GM23338 (cell line): ENCODE results near the gene PCYT1A.

Source experiments
- CTCF ChIP-seq, 2 experiments: fragments of 200-600 bp in 1 of 2; sonication (generic) in 1 of 2; conservative IDR thresholded peaks; 2 replicates each; pipeline versions ENCODE4 v1.5.1 to v1.6.1; 2016 to 2017; ENCODE audit warnings: antibody characterized with exemption in 2 of 2, low read depth in 2 of 2, mild to moderate bottlenecking in 2 of 2, moderate library complexity in 1 of 2
- ETS1 ChIP-seq: IDR thresholded peaks from 2 replicates; pipeline ENCODE4 v1.6.1; 2016; ENCODE audit warnings: antibody characterized with exemption
- EZH2 ChIP-seq: fragments of 200-600 bp; sonication (generic); IDR thresholded peaks from one replicate; pipeline ENCODE4 v1.8.0; 2017; ENCODE audit warnings: antibody characterized with exemption, mild to moderate bottlenecking, low read depth; ENCODE audit not compliant: unreplicated experiment
- EZH2phosphoT487 ChIP-seq: fragments of 200-600 bp; sonication (generic); IDR thresholded peaks from one replicate; pipeline ENCODE4 v1.8.1; 2018; ENCODE audit warnings: antibody characterized with exemption; ENCODE audit not compliant: unreplicated experiment
- JUNB ChIP-seq: IDR thresholded peaks from one replicate; pipeline ENCODE4 v1.6.1; 2016; ENCODE audit warnings: antibody characterized with exemption; ENCODE audit not compliant: unreplicated experiment
- NANOG ChIP-seq: IDR thresholded peaks from 2 replicates; pipeline ENCODE4 v1.6.1; 2016; ENCODE audit warnings: antibody characterized with exemption, borderline replicate concordance
- POLR2AphosphoS5 ChIP-seq: IDR thresholded peaks from 2 replicates; pipeline ENCODE4 v1.6.1; 2016; ENCODE audit warnings: antibody characterized with exemption, low read depth
- REST ChIP-seq: IDR thresholded peaks from one replicate; pipeline ENCODE4 v1.6.1; 2018; ENCODE audit warnings: antibody characterized with exemption; ENCODE audit not compliant: unreplicated experiment

GRCh38 chr3:196216681-196217211 lies 70.8 kb downstream of the PCYT1A start:
- TF ChIP-seq EZH2phosphoT487 (no peak), CTCF (conservative IDR thresholded peaks at IDR 0.05; ENCODE audit: low read depth in 2 of 2) (no peak), EZH2 (no peak), POLR2AphosphoS5 (no peak), REST (no peak), JUNB (no peak), NANOG (no peak), ETS1 (no peak)
